Activated CD4-positive, alpha-beta T cell treated with anti-CD3 and anti-CD28 coated beads for 24 hours (primary cell): ENCODE measurements around the gene AIP.
A peak's percentile ranks its signal among the peaks of the same experiment; 100 is the strongest.
"Not testable (repeated sequence)": the region's sequence is repeated elsewhere in the genome, so short reads cannot be mapped to it uniquely, and the experiment has no call there.

Source experiments
- DNase-seq, 2 donors: peaks; one replicate each; pipeline ENCODE4 v3.0.0-alpha.2; 2020; ENCODE audit warnings: low read depth in 2 of 2

AIP gene

DNA sequence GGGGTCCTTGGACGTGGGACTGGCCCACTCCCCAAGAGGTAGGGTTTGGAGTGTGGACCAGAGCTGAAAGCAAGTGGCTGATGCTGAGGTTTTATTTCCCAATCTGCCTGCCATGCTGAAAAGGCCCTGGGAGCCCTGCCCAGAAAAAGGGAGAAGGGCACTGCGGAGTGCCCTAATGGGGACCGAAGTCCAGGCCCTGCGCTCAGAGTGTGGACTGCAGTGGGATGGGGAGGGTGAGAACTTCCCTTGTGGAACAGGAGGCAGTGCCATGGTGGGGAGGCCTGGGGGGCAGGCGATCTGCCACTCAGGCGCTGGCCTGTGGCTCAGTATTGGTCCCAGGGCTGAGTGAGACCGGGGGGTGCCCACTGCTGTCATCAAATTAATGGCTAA lies 34.6 kb upstream of the AIP start:
- DNase-seq = no peak

DNA sequence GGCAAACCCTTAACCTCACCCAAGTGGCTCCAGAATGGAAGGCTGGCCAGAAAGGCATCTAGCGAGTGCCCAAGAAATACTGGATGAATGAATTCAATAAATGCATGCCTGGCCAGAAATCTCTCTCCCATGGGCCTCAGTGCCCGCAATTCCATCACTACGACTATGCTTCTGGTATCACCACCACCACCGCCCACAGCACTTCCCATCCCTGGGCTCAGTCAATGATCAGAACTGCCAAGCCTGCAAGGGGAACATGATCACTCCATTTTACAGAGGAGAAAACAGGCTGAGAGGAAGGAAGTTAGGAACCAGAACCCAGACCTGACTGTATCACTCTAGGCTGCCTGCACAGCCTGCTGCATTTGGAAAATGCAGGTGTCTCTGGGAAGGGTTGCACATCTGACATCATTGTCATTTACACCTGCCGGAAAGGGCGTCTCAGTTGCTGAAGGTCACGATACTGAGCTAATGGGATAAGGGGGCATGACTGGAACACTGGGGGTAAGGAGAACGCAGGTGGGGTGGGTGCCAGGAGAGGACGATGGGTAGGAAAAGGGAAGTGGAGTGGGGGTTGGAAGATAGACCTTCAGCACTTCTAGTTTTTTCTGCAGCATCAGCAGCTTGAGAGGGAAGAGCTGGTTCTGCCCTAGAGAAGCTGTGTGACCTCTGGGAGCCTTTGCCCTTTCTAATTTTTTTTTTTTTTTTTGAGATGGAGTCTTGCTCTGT lies 33.5 kb upstream of the AIP start:
- no peak for DNase-seq

DNA sequence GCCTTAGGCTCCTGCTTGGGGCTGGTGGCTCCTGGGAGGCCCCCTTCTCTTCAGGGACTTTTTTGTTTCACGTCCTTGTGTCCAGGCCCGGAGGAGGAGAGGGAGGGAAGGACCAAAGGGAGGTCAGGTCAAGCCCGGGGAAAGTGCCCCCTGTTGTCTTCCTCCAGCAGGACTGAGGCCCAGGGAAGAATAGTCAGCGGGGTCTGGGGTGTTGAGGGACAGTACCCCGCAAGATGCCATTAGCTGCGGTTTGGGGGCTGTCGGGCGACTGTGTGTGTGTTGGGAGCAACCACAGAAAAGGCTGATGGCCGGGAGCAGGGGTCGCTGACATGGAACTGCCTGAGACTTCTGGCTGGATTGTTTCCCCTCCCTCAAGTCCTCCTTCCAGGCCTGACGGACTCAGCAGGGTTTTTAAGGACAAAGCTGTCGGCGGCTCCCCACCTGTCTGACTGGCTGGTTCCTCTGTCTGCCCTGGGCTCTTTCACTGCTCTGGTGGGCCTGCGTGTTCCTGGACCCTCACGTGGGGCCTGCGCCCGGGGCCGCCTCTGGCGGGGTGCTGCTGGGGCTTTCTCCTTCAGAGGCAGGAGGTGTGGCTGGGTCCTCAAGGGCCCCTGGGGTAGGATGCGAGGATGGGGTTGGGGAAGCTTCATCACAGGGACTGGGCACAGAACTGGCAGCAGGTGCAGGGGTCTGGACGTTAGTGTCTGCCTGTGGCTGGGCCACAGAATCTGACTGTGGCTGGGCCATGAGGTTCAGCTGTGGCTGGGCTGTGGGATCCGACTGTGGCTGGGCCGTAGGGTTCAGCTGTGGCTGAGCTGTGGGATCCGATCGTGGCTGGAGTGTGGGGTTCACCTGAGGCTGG lies 31.8 kb upstream of the AIP start:
- DNase-seq = no peak

DNA sequence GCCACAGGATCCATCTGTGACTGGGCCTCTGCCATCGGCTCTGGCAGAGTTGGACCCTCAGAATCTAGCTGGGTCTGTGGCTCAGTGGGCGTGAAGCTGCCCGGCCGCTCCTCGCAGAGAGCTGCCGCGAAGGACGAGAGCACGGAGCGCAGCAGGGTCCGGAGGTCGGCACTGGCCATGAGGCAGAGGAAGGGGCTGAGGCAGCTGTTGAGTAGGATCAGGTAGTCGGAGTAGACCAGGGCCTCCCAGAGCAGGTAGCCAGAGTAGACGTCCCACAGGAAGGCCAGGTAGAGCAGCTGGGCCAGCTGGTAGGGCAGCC lies 31.2 kb upstream of the AIP start:
- DNase-seq = no peak

DNA sequence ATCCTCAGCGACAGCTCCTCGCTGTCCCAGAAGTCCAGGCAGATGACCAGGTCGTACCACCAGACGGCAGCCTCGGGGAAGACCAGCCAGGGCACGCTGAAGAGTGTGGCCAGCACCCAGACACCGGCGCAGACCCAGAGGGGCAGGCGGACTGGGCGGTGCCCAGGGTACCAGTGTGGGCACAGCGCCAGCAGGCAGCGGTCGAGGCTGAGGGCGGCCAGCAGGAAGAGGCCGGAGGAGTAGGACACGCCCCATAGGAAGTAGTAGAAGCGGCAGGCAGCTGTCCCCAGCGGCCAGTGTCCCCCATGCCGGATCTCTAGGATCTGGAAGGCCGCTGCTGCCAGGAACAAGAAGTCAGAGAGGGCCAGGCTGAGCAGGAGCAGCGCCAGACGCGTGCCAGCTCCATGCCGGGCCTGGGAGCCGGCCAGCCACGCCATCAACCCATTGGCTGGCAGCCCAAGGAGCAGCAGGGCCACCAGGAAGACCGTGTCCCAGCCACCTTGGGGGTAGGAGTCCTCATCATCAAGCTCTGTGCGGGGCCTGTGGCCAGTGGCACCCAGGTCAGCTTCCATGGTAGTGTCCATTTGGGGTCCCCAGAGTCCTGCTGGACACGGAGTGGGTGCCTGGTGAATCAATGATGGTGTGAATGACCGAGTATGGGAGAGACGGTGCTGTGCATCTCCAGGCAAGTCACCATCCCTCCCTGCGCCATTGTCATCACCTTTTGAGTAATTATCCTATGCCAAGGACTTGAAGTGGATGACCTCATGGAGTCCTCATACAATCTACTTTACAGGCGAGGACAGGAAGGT lies 30.5 kb upstream of the AIP start, which contains the start of gene GPR152:
Gene GPR152 (minus strand): TSS at position 589 of the 812 bp plus-strand sequence. CDS start 5 bp downstream, at position 584.
- no peak for DNase-seq

DNA sequence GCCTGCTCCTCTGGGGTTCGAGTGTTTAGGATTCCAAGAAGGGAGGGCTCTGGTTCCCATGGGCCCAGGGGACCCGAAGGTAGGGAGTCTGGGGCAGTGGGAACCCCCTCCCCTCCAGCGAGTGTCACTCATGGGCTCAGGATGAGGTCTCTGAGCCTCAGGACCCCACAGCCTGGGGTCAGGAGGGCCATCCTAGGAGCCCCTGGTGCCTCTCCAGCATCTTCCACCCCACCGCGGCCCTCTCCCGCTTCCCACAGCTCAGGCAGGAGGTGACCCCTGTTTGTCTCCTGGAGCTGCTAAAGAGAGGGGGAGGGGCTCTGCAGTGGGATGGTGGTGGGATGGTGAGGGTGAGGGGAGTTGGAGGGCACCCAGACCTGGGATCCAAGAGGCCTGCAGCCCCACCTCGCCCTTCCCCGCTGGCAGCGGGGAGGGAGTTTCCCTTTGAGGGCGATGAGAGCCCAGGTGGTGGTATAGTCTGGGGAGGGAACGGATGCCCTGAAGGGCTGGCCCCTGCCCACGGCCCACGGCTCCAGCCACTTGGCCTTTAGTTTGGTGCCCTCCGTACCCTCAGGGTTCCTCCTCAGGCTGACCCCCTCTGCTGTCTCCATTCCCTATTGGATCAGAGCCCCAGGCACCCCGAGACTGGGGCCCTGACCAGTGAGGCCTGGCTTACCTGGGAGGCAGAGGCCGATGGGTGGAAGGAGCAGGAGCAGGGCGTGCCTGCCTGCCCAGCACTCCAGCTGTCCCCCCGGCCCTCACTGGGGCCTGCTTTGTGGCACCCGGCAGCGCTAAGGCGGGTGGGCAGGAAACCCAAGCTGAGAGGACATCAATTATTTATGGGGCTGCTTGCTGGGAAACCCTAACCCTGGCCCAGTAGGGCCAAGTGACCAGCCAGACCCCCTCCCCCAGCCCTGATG lies 28.8 kb upstream of the AIP start:
- DNase-seq = no peak

DNA sequence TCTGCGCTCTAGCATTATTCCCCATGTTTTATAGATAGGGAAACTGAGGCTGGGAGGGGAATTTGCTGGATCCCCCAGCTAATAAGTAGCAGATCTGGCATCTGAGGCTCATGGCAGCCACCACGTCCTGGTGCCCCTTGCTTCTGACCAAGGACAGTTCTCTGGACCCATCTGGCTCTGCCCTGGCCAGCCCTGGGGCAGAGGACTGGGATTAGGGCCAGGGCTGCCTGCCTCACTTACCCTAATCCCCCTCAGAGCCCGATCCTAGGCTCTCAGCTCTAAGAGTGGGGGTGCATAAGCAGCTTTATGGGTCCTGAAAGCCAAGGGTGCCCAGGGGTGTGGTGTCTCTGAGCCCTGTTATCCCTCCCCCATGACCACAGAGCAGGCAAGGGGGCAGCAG lies 27.8 kb upstream of the AIP start, which contains the start of gene CABP4:
Gene CABP4 (plus strand): TSS at position 301 of the 400 bp plus-strand sequence. CDS start 70 bp downstream, at position 371.
- no peak for DNase-seq

DNA sequence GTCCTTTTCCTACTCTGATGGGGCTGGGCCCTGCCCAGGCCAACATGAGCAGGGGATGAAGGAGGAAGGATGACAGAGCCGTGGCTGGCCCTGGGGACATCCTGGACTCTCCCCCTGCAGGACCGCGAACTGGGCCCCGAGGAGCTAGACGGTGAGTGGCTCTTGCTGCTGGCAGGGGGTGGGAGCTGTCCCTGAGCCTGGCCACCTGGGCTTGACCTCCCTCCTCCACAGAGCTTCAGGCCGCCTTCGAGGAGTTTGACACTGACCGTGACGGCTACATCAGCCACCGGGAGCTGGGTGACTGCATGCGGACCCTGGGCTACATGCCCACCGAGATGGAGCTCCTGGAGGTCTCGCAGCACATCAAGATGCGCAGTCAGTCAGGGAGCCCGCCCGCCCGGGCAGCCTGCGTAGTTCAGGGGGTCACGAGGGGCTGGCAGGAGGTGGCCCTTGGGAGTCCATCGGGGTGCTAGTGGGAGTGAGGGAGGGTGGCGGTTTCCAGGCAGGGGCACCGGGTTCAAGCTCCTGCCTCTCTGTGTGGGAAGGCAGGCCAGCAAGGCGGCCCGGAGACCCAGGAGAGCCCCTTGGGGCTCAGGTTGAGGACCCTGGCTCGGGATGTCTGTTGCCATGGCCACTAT lies 26.6 kb upstream of the AIP start:
- no peak for DNase-seq

DNA sequence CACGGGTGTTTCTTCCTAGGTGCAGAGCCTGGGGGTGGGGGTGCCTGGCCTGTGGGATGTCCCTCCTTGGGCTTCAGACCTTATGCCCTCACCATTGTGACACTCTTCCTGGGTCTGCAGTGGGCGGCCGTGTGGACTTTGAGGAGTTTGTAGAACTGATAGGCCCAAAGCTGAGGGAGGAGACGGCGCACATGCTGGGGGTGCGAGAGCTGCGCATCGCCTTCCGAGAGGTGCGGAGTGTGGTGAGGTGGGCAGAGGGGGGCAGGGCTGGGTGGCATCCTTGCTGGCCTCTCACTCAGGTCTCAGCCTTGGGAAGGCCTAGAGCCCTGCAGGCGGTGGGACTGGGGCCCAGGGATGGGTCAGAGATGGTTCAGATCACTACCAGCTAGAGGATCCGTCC lies 25.4 kb upstream of the AIP start:
- DNase-seq = no peak

DNA sequence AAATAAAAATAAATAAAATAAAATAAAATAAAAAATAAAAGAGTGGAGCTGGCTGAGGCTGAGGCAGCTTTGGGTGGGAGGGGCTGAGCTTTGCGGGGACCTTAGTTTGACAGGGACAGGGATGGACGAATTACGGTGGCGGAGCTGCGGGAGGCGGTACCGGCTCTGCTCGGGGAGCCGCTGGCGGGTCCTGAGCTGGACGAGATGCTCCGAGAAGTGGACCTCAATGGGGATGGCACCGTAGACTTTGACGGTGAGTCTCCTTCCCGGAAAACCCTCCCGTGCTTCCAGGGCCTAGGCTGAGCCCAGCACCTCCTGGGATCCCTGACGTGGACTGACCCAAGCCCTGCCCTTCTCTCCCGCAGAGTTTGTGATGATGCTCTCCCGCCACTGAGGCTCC lies 24.6 kb upstream of the AIP start:
- DNase-seq = no peak

DNA sequence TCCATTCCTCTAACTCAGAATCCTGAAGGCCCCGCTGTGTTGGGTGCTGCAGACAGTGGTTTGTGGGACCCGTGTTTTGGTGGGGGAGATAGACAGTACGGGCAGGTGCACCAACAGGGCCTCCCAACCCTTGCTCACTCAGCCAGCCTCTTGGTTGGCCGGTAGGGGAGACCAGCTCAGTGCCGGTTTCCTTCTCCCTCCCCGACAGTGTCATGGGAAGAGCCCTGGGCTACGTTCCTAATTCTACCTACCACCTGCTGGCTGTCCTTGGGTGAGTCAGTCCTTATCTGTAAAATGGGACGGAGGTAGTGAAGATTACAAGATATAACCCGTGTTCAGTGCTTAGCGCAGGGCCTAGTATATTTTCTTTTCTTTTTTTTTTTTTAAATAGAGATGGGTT lies 19.6 kb upstream of the AIP start:
- no peak for DNase-seq

DNA sequence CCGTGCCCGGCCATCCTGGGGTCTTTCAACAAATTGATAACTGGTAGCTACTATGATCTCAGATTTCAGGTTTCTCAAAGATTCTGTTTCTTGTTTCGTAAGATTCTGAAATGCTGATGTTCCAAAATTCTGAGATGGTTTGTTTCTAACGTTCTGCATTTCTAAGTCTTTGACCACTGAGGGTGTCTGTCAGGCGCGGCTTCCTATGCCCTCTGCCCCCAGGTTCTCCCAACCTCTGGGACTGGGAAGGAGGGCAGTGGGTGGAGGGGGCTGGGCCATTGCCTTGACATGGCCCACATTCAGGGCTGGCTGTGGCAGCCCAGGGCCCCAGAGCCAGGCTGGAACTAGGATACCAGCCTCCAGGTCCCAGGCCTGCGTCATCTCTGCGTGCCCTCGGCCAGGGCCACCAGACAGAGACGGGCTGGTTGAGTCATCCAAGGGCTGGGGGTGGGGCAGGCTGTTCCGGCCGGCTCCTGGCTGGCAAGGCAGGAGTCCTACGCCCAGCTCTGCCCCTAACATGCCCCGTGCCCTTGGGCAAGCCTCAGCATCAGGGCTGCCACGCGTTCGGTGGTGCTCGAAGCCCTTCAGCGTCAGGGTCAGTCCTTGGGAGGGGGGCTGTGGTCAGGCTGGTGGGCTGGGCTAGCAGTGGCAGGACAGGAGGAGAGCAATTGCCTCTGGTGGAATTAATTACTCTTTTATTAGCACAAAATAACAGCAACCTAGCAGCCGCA lies 19.0 kb upstream of the AIP start:
- no peak for DNase-seq

DNA sequence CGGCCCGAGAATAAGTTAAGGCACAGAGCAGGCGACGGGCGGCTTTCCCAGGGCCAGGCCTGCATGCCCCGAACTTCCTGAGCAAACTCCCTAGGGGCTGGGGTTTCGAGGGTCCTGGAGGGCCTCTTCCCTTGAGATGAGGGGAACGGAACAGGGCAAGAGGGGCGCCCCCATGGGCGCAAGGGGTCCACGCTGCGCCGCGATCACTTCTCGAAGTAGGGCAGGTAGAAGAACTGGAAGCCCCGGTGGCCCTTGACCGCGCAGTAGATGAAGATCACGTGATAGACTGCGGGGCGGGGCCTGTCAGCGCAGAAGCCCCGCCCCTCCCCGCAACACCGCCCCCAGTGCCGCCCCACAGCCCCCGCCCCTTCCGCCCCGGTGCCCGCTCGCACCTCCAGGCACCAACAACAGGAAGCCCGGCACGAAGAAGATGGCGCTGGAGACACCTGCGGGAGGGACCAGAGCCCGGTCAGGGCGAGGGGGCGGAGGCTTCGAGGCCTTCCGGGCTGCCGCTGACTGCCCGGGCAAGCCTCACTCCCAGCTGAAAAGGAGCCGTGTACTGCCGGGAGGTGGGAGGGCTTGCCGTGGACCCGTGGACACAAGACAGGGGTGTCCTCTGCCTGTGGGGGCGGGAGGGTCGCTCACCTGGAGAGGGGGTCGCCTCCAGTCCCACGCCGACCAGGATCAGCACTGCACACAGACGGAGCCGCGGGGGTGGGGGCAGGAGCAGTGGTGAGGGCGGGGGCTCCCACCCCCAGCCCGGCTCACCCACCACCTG lies 18.2 kb upstream of the AIP start:
- DNase-seq = peak; percentile 86 to 89

DNA sequence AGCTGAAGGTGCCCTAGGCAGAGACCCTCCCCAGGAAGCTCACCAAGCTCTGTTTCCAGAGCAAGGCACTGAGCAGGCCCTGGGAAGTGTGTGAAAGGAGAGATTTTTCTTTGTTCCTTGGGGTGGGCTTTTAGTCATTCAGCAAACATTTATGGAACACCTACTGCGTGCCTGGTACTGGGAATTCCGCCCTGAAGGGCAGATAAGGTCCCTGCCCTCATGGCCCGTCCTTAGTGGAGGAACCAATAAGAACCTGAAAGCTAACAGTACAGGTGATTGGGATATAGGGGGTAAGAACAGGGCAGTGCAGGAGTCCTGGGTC lies 17.7 kb upstream of the AIP start:
- no peak for DNase-seq

DNA sequence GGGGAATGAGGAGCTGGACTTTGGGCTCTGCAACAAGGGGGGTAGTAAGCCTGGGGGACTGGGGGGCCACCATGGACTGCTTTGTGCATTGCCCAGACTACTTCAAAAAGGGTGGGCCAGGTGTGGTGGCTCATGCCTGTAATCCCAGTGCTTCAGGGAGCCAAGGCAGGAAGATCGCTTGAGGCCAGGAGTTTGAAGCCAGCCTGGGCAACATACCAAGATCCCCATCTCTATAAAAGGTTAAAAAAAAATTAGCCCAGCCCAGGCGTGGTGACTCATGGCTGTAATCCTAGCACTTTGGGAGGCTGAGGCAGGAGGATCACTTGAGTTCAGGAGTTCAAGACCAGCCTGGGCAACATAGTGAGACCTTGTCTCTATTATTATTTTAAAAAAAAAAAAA lies 17.3 kb upstream of the AIP start:
- DNase-seq = not testable (repeated sequence)

DNA sequence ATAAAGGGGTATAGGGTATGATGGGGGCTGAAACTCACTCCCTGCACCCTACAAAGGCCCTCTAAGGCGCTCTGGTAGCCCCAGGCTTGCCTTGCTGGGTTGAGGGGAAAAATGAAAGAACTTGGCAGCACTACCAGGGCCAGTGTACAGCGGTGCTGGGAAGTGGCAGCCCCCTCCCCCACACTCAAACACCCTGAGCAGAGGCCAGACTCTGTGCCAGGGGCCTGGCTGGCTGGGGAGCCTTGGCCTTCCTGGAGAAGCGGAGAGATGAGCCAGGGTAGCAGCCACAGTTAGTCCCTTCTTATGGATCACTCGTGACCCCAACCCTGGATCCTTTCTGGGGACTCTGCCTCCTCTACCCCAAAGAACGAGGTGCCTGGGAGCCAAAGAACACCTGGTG lies 16.5 kb upstream of the AIP start:
- no peak for DNase-seq

DNA sequence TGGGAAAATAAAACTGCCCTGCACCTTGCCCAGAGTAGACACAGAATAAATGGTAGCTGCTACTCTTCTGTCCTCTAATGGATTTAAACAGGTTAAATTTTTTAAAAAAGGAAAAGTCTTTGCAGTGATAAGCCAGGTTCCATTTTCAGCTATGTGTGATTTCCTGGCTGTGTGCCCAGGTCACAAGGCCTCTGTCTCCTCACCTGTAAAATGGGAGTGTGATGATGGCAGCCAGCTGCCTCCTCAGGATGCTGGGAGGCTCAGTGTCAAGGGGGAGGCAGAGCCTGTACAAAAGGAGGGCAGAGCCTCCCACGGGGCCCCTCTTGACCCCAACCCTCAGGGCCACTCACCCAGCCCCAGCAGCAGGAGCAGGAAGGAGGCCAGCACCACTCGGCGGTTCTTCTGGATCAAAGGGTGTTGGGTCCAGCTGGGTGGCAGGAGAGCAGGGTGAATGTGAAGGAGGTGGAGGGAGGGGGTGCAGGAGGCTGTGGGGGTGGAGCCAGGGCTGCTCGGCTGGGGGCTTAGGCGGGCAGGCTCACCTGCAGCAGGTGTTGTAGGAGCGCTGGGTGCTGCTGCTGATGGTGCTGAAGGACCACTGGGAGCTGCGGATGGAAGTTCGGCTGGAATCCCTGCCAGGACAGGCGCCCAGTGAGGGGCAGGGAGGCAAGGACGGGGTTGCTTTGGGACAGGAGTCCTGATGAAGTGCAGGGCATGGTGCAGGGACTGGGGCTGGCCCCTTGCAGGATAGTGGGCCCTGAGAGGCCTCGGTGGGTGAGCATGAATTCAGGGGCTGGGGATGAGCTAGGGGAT lies 15.7 kb upstream of the AIP start:
- DNase-seq = no peak

DNA sequence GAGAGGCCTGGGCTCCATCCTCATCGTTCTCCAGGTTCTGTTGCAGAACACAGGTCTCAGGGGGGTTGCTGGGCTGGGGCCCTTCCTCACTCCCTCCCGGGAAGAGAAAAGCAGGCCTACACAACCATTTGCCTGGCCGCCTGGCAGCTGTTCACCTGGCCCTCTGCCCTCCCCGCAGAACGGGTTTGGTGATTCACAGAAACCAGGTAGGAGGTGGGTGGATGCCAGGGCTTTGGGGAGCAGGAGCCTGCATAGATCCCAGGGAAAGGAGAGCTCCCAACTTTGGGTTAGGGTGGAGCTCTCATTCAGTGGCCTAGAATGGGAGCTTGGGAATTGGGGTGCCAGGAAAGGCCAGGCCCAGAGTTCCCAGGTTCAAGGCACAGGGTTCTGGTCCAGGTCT lies 14.8 kb upstream of the AIP start:
- no peak for DNase-seq

DNA sequence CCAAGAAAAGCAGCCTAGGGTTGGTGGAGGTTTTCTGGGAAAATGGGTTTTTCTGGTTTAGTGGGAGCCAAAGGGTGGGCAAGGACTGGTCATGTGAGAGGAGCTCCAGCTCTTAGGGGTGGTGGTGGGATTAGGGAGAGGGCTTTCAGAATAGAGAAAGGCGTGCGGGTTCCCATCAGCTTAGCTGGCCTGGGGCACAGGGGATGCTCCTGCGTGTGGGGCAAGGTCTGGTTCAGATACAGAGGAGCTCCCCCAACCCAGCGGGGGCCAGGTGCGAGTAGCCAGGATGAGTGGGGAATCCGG lies 14.4 kb upstream of the AIP start:
- DNase-seq = no peak
